ENCODE results near the gene TRIO.

GRCh38 chr5:14241141-14241540 lies 98.0 kb downstream of the TRIO start:
- no peak for TF ChIP-seq EZH2 (IDR thresholded peaks at IDR 0.05; ENCODE audit: borderline replicate concordance, control insufficient read depth, low read depth, low read length)
- no peak for TF ChIP-seq POLR2A (IDR thresholded peaks at IDR 0.05; ENCODE audit: low read depth, low read length)
- TF ChIP-seq ZBTB33 (IDR thresholded peaks at IDR 0.05) = no peak
- TF ChIP-seq ZBTB40 (IDR thresholded peaks at IDR 0.05; ENCODE audit: borderline replicate concordance) = no peak
- no peak for TF ChIP-seq ZSCAN29 (IDR thresholded peaks at IDR 0.05)
- TF ChIP-seq CTCF (IDR thresholded peaks at IDR 0.05 in 2 of 3, conservative IDR thresholded peaks at IDR 0.05 in 1 of 3; ENCODE audit: control insufficient read depth in 2 of 3, extremely low read depth in 1 of 3, insufficient read depth in 1 of 3, low read depth in 3 of 3, low read length in 3 of 3) = no peak
- TF ChIP-seq LARP7 (IDR thresholded peaks at IDR 0.05) = no peak
